Naive B cell (primary cell): ENCODE data around the gene TRAF7. TPM values are rescaled to one million over a fixed set of nuclear protein-coding genes. Genes with fewer than 3 reads are reported as not detected.
"Not testable (repeated sequence)": the region's sequence is repeated elsewhere in the genome, so short reads cannot be mapped to it uniquely, and the experiment has no call there.

Experiments used
- ATAC-seq, 2 donors: fragments of 150-1000 bp; cut with Tn5 transposase; 2 replicates each; pipeline ENCODE4 v1.10.0; 2021; ENCODE audit warnings: low read depth in 2 of 2, mild to moderate bottlenecking in 2 of 2, moderate library complexity in 2 of 2
- DNase-seq: peaks from one replicate; pipeline ENCODE4 v3.0.0; 2022
- H3K27ac Mint-ChIP-seq, 6 donors: one replicate each; pipeline ENCODE4 v1.8.0; 2020 to 2022; ENCODE audit warnings: mild to moderate bottlenecking in 6 of 6, mixed read lengths in 6 of 6, moderate library complexity in 5 of 6, inconsistent platforms in 2 of 6
- H3K27me3 Mint-ChIP-seq, 3 donors: one replicate each; pipeline ENCODE4 v1.8.0; 2021 to 2022; ENCODE audit warnings: mixed read lengths in 3 of 3, mild to moderate bottlenecking in 1 of 3
- H3K36me3 Mint-ChIP-seq, 2 donors: one replicate each; pipeline ENCODE4 v1.8.0; 2020 to 2022; ENCODE audit warnings: mixed read lengths in 2 of 2, inconsistent platforms in 1 of 2, mild to moderate bottlenecking in 1 of 2
- H3K4me1 Mint-ChIP-seq, 3 donors: one replicate each; pipeline ENCODE4 v1.8.0; 2020 to 2022; ENCODE audit warnings: mixed read lengths in 3 of 3, inconsistent platforms in 1 of 3, mild to moderate bottlenecking in 1 of 3, moderate library complexity in 1 of 3
- H3K4me3 Mint-ChIP-seq, 8 donors: one replicate each; pipeline ENCODE4 v1.8.0; 2020 to 2022; ENCODE audit warnings: mild to moderate bottlenecking in 8 of 8, mixed read lengths in 8 of 8, moderate library complexity in 8 of 8, inconsistent platforms in 2 of 8
- H3K9me3 Mint-ChIP-seq, 7 donors: one replicate each; pipeline ENCODE4 v1.8.0; 2020 to 2022; ENCODE audit warnings: mixed read lengths in 7 of 7, mild to moderate bottlenecking in 5 of 7, inconsistent platforms in 2 of 7, moderate library complexity in 1 of 7
- polyA plus RNA-seq, 6 donors: library from polyadenylated mRNA; unstranded; fragments of 300-500 nt; fragmentation: Illumina TruSeq; gene quantifications; one replicate each; pipeline ENCODE4 v1.2.3, GENCODE V29; 2021; ENCODE audit warnings: low read depth in 6 of 6

TRAF7 gene
- polyA plus RNA-seq, 6 donors from 2014 or later, result 4.2 to 9.4 (median 5.6) TPM

- H3K36me3 Mint-ChIP-seq, result no peaks in the 10 kb centered on the region
- H3K27ac Mint-ChIP-seq, result peak overlapping the region in 1 of 6 donors; percentile 67
- peaks cover 23 to 63% (median 43%) of the 10 kb centered on the region in 3 donors for H3K27me3 Mint-ChIP-seq
- ATAC-seq (no peak), DNase-seq (no peak)
- H3K9me3 Mint-ChIP-seq, result no peaks in the 10 kb centered on the region
- H3K4me1 Mint-ChIP-seq, result peaks cover 6 to 9% (median 9%) of the 10 kb centered on the region in 3 donors
- peak overlapping the region in 5 of 8 donors; percentile 15 to 62 (median 29) for H3K4me3 Mint-ChIP-seq
Observed at GRCh38 chr16:2194166-2194834, 38.7 kb downstream of the TRAF7 start.

- DNase-seq, result peak; percentile 53
- H3K4me1 Mint-ChIP-seq, result peaks cover 6 to 9% (median 9%) of the 10 kb centered on the region in 3 donors
- H3K27ac Mint-ChIP-seq, result peak overlapping the region in 2 of 6 donors; percentile 67 to 91
- H3K9me3 Mint-ChIP-seq, result no peaks in the 10 kb centered on the region
- H3K4me3 Mint-ChIP-seq, result peak overlapping the region in 7 of 8 donors; percentile 21 to 79 (median 58)
- no peaks in the 10 kb centered on the region for H3K36me3 Mint-ChIP-seq
- peak; percentile 74 to 83 for ATAC-seq
- H3K27me3 Mint-ChIP-seq, result peaks cover 23 to 66% (median 46%) of the 10 kb centered on the region in 3 donors
Observed at GRCh38 chr16:2194852-2195321, 39.3 kb downstream of the TRAF7 start.

GRCh38 chr16:2195322-2196161 lies 40.0 kb downstream of the TRAF7 start:
- peak overlapping the region in 6 of 8 donors; percentile 45 to 79 (median 60) for H3K4me3 Mint-ChIP-seq
- DNase-seq (no peak), ATAC-seq (peak; percentile 23 to 26)
- peaks cover 23 to 72% (median 52%) of the 10 kb centered on the region in 3 donors for H3K27me3 Mint-ChIP-seq
- no peaks in the 10 kb centered on the region for H3K36me3 Mint-ChIP-seq
- H3K9me3 Mint-ChIP-seq, result peaks cover 0 to 1% (median 0%) of the 10 kb centered on the region in 7 donors
- no peak overlapping the region for H3K27ac Mint-ChIP-seq
- peaks cover 6 to 9% (median 9%) of the 10 kb centered on the region in 3 donors for H3K4me1 Mint-ChIP-seq

GRCh38 chr16:2196162-2196980 lies 40.8 kb downstream of the TRAF7 start, which contains the start of gene CASKIN1:
Gene CASKIN1 (minus strand): TSS chr16:2196605. CDS start chr16:2196432, 173 bp downstream.
- no peak within 1 kb of the TSS for H3K27ac Mint-ChIP-seq
- peaks cover 0 to 1% (median 0%) of the 10 kb centered on the region in 7 donors for H3K9me3 Mint-ChIP-seq
- ATAC-seq, result peak; percentile 43 to 56
- peaks cover 6 to 9% (median 9%) of the 10 kb centered on the region in 3 donors for H3K4me1 Mint-ChIP-seq
- no peaks in the 10 kb centered on the region for H3K36me3 Mint-ChIP-seq
- H3K27me3 Mint-ChIP-seq, result peaks cover 23 to 73% (median 54%) of the 10 kb centered on the region in 3 donors
- peak within 1 kb of the TSS; percentile 56 to 84 (median 70) for H3K4me3 Mint-ChIP-seq
- no peak for DNase-seq

- peaks cover 0 to 1% (median 0%) of the 10 kb centered on the region in 7 donors for H3K9me3 Mint-ChIP-seq
- peaks cover 6 to 9% (median 9%) of the 10 kb centered on the region in 3 donors for H3K4me1 Mint-ChIP-seq
- H3K4me3 Mint-ChIP-seq, result peak overlapping the region; percentile 56 to 84 (median 70)
- DNase-seq (no peak), ATAC-seq (no peak)
- no peaks in the 10 kb centered on the region for H3K36me3 Mint-ChIP-seq
- no peak overlapping the region for H3K27ac Mint-ChIP-seq
- H3K27me3 Mint-ChIP-seq, result peaks cover 23 to 73% (median 49%) of the 10 kb centered on the region in 3 donors
Observed at GRCh38 chr16:2196981-2197511, 41.5 kb downstream of the TRAF7 start.

- peaks cover 6 to 9% (median 9%) of the 10 kb centered on the region in 3 donors for H3K4me1 Mint-ChIP-seq
- ATAC-seq (no peak), DNase-seq (no peak)
- H3K36me3 Mint-ChIP-seq, result no peaks in the 10 kb centered on the region
- peak overlapping the region in 1 of 6 donors; percentile 13 for H3K27ac Mint-ChIP-seq
- H3K27me3 Mint-ChIP-seq, result peaks cover 23 to 68% (median 41%) of the 10 kb centered on the region in 3 donors
- peaks cover 0 to 1% (median 0%) of the 10 kb centered on the region in 7 donors for H3K9me3 Mint-ChIP-seq
- peak overlapping the region; percentile 20 to 82 (median 70) for H3K4me3 Mint-ChIP-seq
Observed at GRCh38 chr16:2197765-2198164, 42.2 kb downstream of the TRAF7 start.

GRCh38 chr16:2198283-2198682 lies 42.7 kb downstream of the TRAF7 start:
- ATAC-seq, result no peak
- Mint-ChIP-seq H3K4me1 (peaks cover 8 to 9% (median 9%) of the 10 kb centered on the region in 3 donors), H3K4me3 (peak overlapping the region in 7 of 8 donors; percentile 10 to 82 (median 68))

GRCh38 chr16:2199095-2199494 lies 43.5 kb downstream of the TRAF7 start:
- H3K36me3 Mint-ChIP-seq, result no peaks in the 10 kb centered on the region
- H3K9me3 Mint-ChIP-seq, result peaks cover 0 to 1% (median 0%) of the 10 kb centered on the region in 7 donors
- no peak overlapping the region for H3K27ac Mint-ChIP-seq
- ATAC-seq (no peak), DNase-seq (no peak)
- H3K4me3 Mint-ChIP-seq, result peak overlapping the region in 1 of 8 donors; percentile 28
- peaks cover 9 to 13% (median 12%) of the 10 kb centered on the region in 3 donors for H3K4me1 Mint-ChIP-seq
- H3K27me3 Mint-ChIP-seq, result peaks cover 23 to 54% (median 40%) of the 10 kb centered on the region in 3 donors

More at GRCh38 chr16:2198283-2198682, 42.7 kb downstream of the TRAF7 start:
- Mint-ChIP-seq H3K36me3 (no peaks in the 10 kb centered on the region), H3K27me3 (peaks cover 23 to 62% (median 40%) of the 10 kb centered on the region in 3 donors), H3K9me3 (peaks cover 0 to 1% (median 0%) of the 10 kb centered on the region in 7 donors), H3K27ac (no peak overlapping the region)
- no peak for DNase-seq

GRCh38 chr16:2199621-2200139 lies 44.1 kb downstream of the TRAF7 start:
- peak overlapping the region in 1 of 8 donors; percentile 49 for H3K4me3 Mint-ChIP-seq
- peaks cover 11 to 18% (median 16%) of the 10 kb centered on the region in 3 donors for H3K4me1 Mint-ChIP-seq
- no peak overlapping the region for H3K27ac Mint-ChIP-seq
- DNase-seq (no peak), ATAC-seq (no peak)
- H3K36me3 Mint-ChIP-seq, result no peaks in the 10 kb centered on the region
- H3K9me3 Mint-ChIP-seq, result peaks cover 0 to 1% (median 0%) of the 10 kb centered on the region in 7 donors
- peaks cover 22 to 50% (median 39%) of the 10 kb centered on the region in 3 donors for H3K27me3 Mint-ChIP-seq

GRCh38 chr16:2200313-2200712 lies 44.7 kb downstream of the TRAF7 start:
- H3K4me1 Mint-ChIP-seq, result peaks cover 8 to 14% (median 12%) of the 10 kb centered on the region in 3 donors
- DNase-seq (no peak), ATAC-seq (no peak)
- H3K36me3 Mint-ChIP-seq, result no peaks in the 10 kb centered on the region
- no peak overlapping the region for H3K4me3 Mint-ChIP-seq
- peaks cover 0 to 1% (median 0%) of the 10 kb centered on the region in 7 donors for H3K9me3 Mint-ChIP-seq
- peaks cover 17 to 43% (median 32%) of the 10 kb centered on the region in 3 donors for H3K27me3 Mint-ChIP-seq
- no peak overlapping the region for H3K27ac Mint-ChIP-seq

GRCh38 chr16:2203119-2203688 lies 47.6 kb downstream of the TRAF7 start:
- not testable (repeated sequence) for H3K9me3 Mint-ChIP-seq, DNase-seq, H3K36me3 Mint-ChIP-seq, ATAC-seq
- H3K4me1 Mint-ChIP-seq, result peaks cover 17 to 31% (median 20%) of the 10 kb centered on the region in 3 donors
- H3K4me3 Mint-ChIP-seq, result peak overlapping the region in 7 of 8 donors; percentile 52 to 88 (median 68)
- peak overlapping the region in 1 of 6 donors; percentile 41 for H3K27ac Mint-ChIP-seq
- peaks cover 7 to 28% (median 21%) of the 10 kb centered on the region in 3 donors for H3K27me3 Mint-ChIP-seq
